SKM-1 treated with dmso at 0.1 percent for 144 hours (cell line): ENCODE results near the gene RPRD1A.
"Not testable (repeated sequence)": the region's sequence is repeated elsewhere in the genome, so short reads cannot be mapped to it uniquely, and the experiment has no call there.

Experiments used
- DNase-seq: peaks from one replicate; lab custom pipeline; 2025; ENCODE audit not compliant: unreplicated experiment; lab: John Stamatoyannopoulos, UW

The RPRD1A gene, protein sequence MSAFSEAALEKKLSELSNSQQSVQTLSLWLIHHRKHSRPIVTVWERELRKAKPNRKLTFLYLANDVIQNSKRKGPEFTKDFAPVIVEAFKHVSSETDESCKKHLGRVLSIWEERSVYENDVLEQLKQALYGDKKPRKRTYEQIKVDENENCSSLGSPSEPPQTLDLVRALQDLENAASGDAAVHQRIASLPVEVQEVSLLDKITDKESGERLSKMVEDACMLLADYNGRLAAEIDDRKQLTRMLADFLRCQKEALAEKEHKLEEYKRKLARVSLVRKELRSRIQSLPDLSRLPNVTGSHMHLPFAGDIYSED

DNA sequence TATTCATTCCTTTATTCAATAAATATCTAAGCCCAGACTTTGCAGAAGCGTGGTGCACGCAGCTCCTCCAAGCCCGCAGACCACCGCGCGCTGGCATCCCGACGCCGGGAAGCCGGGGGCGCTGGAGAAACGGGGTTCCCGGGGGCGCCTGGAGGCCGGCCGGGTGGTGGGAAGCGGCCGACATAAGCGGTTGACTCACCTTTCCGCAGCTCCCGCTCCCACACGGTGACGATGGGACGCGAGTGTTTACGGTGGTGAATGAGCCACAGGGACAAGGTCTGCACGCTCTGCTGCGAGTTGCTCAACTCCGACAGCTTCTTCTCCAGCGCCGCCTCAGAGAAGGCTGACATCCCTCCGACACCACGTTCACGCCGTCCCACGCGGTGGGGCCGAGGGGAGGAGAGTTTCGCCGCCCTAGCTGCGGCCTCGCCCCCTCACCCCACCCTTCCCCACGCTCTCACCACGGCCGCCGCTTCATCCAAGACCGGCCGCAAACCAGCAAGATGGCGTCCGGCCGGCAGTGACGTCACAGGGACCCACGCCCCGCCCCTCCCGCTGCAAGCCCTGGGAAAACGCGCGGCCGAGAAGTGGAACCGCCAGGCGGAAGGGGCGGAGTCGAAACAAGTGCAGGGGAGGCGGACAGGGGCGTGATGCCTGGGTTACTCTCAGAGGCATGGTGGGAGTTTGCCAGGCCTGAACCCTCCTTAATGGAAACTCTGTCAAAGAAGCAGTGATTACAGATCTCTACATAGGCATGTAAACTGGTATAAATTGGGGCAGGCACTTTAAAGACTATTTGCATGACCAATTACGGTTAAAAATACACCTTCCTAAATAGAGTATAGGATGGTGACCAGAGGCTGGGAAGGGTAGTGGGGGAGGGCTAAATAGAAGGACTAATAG is at the start of gene RPRD1A:
RPRD1A (minus strand) TSS at position 505 of the 903 bp plus-strand sequence; CDS start at position 350, 155 bp downstream.
- peak; percentile 86 for DNase-seq

DNA sequence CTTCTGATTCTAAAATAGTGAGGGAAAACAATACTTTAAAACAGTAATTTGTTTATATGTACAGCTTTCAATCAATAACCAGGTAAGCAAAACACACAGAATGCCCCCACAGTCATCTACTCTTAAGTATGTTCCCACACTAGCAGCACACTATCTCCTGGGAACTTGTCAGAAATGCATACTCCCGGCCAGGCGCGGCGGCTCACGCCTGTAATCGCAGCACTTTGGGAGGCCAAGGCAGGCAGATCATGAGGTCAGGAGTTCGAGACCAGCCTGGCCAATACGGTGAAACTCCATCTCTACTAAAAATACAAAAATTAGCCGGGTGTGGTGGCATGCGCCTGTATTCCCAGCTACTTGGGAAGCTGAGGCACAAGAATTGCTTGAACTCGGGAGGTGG is 49.4 kb upstream of the RPRD1A start:
- DNase-seq = not testable (repeated sequence)

DNA sequence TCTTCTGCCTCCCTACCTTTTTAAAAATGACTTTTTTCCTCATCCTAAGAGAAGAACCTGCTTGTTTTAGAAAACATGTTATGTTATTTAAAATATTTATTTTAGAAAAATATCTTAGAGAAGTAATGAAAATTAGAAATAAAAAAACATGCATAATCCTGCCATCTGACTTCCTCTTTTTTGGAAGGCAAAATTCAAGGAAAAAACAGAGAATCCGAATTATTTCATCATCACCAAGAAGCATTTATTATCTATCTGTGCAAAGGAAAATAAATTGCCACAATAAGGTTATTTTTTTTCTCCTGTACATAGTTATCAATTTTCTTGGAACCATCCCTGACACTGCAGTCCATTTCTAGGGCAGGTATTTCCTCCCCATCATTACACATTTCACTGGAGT is 47.4 kb upstream of the RPRD1A start:
- DNase-seq = no peak

DNA sequence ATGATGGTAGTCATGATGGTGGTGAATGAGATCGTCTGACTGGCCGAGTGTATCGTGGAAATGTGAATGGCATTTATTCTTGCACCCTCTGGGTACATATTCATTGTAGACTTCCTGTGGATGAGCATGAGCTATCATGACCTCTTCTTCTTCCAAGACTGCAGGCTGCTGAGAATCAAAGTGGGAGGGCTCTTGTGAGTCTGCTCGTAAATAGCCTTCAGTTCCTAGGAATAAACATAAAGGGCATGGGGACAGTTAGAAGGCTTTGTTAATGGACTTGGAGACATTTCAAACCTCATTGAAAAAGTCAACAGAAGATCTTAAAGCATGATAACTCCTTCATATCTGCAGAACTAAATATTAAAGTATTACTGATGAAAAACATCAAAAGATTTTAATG is 46.9 kb upstream of the RPRD1A start:
- DNase-seq = no peak

DNA sequence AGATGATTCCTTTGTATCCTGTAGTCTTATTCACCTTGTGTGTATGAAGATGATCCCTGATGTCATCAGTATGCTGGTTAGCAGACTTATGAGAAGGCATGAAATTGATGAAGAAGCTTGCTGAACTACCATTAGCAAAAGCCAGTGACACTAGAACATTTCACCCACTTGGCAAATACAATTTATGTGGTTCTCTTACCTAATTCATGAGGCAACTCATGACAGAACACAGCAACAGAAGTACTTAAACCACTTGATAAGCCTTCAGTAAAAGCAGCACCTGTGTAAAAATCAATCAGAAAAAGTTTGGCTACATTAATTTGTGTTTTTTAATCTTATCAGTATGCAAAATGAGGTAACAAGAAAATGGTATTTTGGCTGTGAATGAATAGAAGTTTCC is 44.9 kb upstream of the RPRD1A start:
- no peak for DNase-seq

DNA sequence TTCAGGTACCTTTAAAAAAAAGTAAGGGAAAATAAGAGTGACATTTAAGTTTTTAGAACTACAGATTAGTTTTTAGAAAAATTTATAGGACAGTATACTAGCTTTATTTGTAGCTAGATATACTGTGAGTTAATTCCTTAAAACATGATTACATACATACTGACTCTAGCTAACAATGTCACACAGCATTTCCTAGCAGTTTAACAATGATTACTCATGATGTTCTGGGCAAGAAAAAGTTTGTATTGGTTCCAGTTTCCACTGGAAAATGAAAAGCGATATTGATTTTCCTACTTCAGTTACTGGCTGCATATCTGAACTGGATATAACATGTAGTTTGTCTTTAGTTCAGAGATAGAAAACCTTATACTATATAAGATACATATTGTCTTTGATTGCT is 42.4 kb upstream of the RPRD1A start:
- no peak for DNase-seq

DNA sequence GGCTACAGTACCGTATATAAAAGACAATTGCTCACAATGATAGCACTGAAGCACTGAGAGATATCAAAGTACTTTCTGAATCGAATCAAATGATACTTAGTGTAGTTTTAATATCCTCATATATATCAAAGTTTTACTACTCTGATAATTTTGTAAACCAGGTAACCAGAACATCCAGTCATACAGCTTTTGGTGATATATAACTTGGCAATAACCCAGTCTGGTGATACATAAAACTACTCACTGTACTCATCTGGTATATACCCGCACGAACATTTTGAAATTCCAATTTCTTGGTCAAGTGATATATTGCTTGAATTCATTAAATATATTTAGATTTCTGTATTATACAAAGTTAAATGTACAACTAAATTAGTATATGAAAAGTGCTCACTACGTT is 41.2 kb upstream of the RPRD1A start:
- no peak for DNase-seq

DNA sequence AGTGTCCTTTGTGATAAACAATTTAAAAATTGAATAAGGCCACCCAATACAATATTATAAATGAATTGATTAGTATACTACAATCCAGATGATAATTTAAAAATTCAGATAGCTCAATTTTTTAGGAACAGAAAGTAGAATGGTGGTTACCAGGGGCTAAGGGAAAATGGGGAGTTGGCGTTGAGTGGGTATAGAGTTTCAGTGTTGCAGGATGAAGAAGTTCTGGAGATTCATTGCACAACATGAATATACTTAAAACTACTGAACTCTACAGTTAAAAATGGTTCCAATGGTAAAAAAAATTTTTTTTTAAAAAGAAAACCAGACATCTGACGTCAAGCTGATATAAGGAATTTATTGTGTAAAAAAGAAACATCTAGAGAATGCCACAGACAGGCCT is 40.8 kb upstream of the RPRD1A start:
- DNase-seq = no peak

DNA sequence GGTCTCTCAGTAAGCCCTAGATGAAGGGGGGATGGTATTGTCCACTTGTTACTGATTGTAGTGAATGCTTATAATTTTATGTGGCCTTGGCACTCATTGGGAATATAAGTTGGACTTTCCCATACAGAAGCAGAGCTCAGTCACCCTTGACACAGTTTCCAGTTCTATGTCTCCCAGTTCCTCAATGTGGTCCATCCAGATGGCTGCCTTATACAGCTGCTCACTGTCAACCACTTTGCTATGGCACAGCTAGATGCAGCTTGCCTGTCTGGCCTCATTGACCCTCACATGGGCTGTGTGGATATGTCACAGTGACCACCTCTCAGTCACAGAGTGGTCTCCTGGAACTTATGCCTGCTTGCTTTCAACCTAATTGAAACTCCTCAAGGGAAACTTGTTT is 40.1 kb upstream of the RPRD1A start:
- DNase-seq = no peak

DNA sequence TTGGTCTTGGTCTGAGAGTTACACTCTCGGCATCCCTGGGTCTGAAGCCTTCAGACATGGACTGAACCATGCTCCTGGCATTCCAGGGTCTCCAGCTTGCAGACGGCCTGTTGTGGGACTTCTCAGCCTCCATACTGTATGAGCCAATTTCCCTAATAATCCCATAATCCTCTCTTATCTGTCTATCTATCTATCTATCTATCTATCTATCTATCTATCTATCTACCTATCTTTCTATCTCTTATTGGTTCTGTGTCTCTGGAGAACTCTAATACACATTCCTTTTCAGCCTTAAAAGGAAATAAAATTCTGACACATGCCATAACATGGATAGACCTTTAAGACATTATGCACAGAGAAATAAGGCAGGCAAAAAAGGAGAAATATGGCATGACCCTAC is 37.4 kb upstream of the RPRD1A start:
- DNase-seq = no peak

DNA sequence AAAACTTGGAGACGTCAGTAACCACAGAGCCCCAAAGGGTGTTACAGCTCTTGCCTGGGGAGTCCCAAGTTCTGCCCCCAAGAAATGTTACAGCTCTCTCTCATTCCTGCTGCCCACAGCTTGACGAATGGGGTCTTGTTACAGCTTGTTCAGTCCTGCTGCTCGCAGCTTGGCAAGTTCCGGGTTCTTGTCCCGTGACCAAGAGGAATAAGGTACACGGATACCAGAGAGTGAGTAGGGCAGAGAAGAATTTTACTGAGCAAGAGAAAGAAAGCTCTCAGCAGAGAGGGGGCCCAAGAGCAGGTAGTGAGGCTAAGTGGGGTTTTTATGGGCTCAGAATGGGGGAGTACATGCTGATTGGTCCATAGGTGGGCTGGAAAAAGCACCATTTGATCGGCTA is 34.6 kb upstream of the RPRD1A start:
- DNase-seq = no peak

DNA sequence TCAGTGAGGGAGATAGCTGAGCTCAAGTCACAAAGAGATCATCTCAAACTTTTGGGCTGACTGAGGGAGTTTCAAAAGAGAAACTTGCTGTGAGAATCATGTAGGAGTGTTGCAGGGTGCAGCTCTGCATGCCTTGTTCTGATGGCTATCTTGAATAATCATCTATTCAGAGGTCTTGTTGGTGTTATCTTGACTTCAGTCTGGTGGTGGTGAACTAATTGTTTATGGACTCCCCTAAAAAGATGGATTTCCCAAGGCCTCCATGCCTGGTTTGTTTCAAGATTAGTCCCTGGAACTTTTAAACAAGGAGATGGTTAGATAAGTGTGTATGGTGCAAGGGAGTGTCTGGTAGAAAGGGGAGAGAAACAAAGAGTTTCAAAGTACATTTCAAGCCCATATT is 32.0 kb upstream of the RPRD1A start:
- DNase-seq = no peak

DNA sequence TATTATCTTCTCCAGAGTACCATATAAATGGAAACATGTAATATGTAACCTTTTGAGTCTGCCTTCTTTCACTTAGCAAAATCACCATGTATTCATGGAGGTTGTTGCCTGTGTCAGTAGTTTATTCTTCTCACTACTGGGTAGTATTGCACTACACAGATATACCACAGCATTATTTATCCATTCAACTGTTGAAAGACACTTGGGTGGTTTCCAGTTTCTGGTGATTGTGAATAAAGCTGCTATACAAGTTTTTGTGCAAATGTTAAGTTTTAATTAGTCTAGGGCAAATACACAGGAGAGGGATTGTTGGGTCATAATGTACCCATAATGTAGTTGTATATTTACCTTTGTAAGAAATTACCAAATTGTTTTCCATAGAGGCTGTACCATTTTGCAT is 29.6 kb upstream of the RPRD1A start:
- no peak for DNase-seq

DNA sequence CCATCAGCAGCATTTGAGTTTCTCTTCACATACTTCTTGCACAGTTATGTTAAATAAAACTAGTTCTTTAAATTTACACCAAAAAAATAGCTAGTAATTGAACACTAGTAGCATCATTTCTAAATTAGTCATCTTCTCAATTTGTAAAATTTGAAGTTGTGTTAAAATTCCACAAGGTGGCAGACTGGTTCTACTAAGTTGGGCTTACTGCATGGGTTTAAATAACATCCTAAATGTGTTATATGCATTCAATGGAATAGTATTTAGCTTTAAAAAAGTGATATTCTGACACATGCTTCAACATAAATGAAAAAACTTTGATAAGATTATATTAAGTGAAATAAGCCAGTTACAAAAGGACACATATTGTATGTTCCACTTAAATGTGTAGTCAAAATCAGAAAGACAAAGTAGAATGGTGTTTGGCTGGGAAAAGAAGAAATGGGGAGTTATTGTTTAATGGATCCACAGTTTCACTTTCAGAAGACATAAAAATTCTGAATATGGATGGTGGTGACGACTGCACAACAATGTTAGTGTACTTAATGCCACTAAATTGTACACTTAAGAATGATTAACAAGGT is 28.7 kb upstream of the RPRD1A start:
- DNase-seq = peak; percentile 55

DNA sequence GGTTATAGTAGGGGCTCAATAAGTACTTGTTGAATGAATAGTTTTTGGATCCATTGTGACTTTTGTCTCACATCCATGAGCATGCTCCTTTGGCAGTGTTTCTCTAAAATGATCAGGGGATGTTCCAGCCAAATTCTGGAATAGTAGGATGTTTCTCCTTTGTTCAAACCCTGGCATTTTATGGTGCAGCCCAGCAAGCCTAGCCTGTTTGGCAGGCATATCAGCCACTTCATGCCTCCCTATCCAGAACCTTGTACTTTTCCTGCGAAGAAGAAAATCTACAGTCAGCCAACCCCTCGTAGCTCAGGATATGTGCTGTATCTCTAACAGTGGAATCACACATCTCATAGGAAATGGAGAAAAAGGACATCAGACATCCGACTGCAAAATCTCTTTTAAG is 27.1 kb upstream of the RPRD1A start:
- DNase-seq = no peak

DNA sequence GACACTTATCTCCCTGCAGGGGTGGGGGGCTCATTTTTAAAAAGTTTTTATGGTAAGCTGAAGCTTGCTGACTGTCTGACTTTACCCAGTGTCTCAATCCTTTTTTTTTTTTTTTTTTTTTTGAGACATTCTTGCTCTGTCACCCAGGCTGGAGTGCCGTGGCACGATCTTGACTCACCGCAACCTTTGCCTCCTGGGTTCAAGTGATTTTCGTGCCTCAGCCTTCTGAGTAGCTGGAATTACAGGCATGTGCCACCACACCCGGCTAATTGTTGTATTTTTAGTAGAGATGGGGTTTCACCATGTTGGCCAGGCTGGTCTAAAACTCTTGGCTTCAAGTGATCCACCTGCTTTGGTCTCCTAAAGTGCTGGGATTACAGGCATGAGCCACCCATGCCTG is 24.8 kb upstream of the RPRD1A start:
- DNase-seq = not testable (repeated sequence)

DNA sequence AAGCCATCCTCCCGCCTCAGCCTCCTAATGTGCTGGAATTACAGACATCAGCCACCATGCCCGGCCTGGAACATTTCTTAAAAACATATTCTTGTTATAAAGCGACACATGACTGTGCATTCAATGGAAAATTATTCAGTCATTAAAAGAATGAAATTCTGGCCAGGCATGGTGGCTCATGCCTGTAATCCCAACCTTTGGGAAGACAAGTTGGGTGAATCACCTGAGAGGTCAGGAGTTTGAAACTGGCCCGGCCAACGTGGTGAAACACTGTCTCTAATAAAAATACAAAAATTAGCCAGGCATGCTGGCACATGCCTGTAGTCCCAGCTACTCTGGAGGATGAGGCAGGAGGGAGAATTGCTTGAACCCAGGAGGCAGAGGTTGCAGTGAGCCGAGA is 21.6 kb upstream of the RPRD1A start:
- no peak for DNase-seq

DNA sequence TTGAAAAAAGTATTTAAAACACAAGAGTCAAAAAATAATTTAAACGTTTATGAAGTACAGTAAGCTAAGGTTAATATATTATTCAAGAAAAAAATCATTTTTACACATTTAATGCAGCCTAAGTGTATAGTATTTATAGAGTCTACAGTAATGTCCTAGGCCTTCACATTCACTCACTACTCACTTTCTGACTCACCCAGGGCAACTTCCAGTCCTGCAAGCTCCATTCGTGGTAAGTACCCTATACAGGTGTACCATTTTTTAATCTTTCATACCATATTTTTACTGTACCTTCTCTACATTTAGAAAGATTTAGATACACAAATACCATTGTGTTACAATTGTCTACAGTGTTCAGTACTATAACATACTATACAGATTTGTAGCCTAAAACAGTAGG is 20.9 kb upstream of the RPRD1A start:
- DNase-seq = no peak

DNA sequence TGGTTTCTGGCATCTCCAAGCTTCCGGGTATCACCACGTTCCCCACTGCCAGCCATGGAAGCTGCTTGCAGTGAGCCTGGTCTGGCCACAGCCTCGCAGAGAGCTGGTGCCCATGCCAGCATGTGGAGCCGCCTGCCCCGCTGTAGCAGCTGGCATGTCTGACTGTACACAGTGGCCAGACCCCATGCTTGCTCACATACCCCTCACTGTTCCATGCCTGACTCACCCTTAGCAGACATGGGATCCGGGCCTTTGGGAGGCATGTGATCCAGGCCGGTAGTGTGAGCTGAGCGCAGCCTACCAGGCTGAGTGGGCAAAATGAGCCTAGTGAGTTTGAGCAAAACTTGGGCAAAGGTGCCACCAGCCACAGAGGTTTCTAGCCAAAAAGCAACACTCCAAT is 18.8 kb upstream of the RPRD1A start:
- DNase-seq = no peak

DNA sequence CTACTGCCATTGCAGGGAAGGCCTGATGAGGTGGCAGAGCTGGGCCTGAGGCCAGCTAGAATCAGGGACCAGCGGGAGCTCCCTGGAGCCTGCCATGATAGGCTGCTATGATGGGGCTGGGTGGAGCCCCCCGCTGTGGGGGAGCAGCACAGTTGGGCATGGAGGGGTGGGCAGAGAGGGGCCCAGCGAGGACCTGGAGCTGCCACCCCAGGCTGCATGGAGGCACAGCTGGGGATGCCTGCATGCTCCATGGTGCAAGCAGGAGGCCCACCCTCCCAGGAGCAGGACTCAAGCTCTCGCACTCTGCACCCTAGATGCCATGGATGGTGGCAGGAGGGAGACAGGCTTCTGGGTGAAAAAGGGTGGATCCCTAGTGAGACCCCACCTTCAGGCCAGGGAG is 17.8 kb upstream of the RPRD1A start:
- DNase-seq = no peak

DNA sequence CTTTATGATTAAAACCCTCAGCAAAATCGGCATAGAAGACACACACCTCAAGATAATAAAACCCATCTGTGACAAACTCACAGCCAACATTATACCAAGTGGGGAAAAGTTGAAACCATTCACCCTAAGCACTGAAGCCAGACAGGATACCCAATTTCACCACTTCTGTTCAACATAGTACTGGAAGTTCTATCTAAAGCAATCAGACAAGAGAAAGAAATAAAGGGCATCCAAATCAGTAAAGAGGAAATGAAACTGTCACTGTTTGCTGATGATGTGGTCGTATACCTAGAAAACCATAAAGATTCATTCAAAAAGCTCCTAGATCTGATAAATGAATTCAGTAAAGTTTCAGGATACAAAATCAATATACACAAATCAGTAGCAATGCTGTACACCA is 16.4 kb upstream of the RPRD1A start:
- DNase-seq = no peak

DNA sequence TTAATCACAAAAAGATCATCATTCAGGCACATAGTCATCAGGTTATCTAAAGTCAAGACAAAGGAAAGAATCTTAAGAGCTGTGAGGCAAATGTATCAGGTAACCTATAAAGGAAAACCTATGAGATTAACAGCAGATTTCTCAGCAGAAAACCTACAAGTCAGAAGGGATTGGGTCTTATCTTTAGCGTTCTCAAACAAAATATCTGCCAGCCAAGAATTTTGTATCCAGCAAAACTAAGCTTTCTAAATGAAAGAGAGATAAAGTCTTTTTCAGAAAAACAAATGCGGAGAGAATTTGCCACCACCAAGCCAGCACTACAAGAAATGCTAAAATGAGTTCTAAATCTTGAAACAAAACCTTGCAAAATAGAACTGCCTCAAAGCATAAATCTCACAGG is 13.8 kb upstream of the RPRD1A start:
- DNase-seq = not testable (repeated sequence)
